ENCODE results near the gene H2AZ2. TPM values are rescaled to one million over a fixed set of nuclear protein-coding genes. Genes with fewer than 3 reads are reported as not detected.
"Not testable (repeated sequence)": the region's sequence is repeated elsewhere in the genome, so short reads cannot be mapped to it uniquely, and the experiment has no call there.

H2AZ2 gene
- total and polyA plus RNA-seq, 2 of the 4 experiments (the other 2 are of a cell fraction): 156 to 162 TPM

GRCh38 chr7:44803828-44804519 is 43.9 kb downstream of the H2AZ2 start:
- H2BK15ac ChIP-seq (ENCODE audit: low read depth, low read length); ATAC-seq (ENCODE audit: low read depth); H3K23ac ChIP-seq (ENCODE audit: low read depth, low read length); H3K9me3 ChIP-seq (ENCODE audit: control insufficient read depth, insufficient read depth, low read length); in situ Hi-C loops (cut with MboI; ENCODE audit: low sequenced_read_pairs); H3K56ac ChIP-seq (ENCODE audit: extremely low read depth, insufficient read depth, low read length); H2AFZ ChIP-seq (replicated peaks; ENCODE audit: low read length, poor library complexity); H3K4ac ChIP-seq (ENCODE audit: low read depth, low read length); H3K9ac ChIP-seq (ENCODE audit: low read depth, low read length); H4K91ac ChIP-seq (ENCODE audit: insufficient read depth, low read depth, low read length); H3K27me3 ChIP-seq (ENCODE audit: control insufficient read depth, insufficient read depth, low read length); CTCF ChIA-PET; intact Hi-C loops (cut with micrococcal nuclease); H2AK5ac ChIP-seq (ENCODE audit: low read depth, low read length); H3K4me2 ChIP-seq (ENCODE audit: low read depth, low read length); H3K27ac ChIP-seq (ENCODE audit: insufficient read depth, low read length); H2AK9ac ChIP-seq (replicated peaks; ENCODE audit: low read depth, low read length, poor library complexity); H2BK120ac ChIP-seq (ENCODE audit: low read depth, low read length); H3K14ac ChIP-seq (replicated peaks; ENCODE audit: low read depth, low read length); H2BK5ac ChIP-seq (ENCODE audit: low read depth, low read length, poor library complexity, severe bottlenecking); dilution Hi-C loops (cut with HindIII; ENCODE audit: low sequenced_read_pairs, unreplicated experiment); H3K4me1 ChIP-seq (ENCODE audit: control insufficient read depth, insufficient read depth, low read length); H4K5ac ChIP-seq (ENCODE audit: low read depth, low read length); H3K18ac ChIP-seq (ENCODE audit: low read depth, low read length); H2BK20ac ChIP-seq (ENCODE audit: low read depth, low read length); BruUV-seq (replicated peaks); H4K8ac ChIP-seq (ENCODE audit: low read depth in 2 of 2, low read length in 2 of 2); DNase-seq; H3K4me3 ChIP-seq (ENCODE audit: insufficient read depth, low read depth, low read length): not testable (repeated sequence)
- Histone ChIP-seq H3K36me3 (ENCODE audit: control insufficient read depth, insufficient read depth, low read length) (peaks cover 39% of the 10 kb centered on the region), H3K9me1 (ENCODE audit: insufficient read depth, low read length) (peaks cover 12% of the 10 kb centered on the region), H4K20me1 (ENCODE audit: insufficient read depth, low read length) (peaks cover 57% of the 10 kb centered on the region), H3K79me1 (ENCODE audit: low read depth in 1 of 2, low read length in 2 of 2) (peaks cover 10 to 40% of the 10 kb centered on the region in 2 experiments; a peak in 3 of 4 replicates)
- WGBS, 2 experiments (ENCODE audit: extremely low coverage in 2 of 2, insufficient read length in 1 of 2): 100% methylated on average over 5 of the region's 10 CpGs; no CpG with 5 or more reads in 1 of the 2 experiments
- POLR2A ChIA-PET (ENCODE audit: unreplicated experiment): interaction anchor here (0.5 to 0.9 kb wide), 3 partner anchors 213 to 1156 kb away, joined by 3 to 8 read pairs (median 5); partner anchors contain the start of gene TBRG4
